ENCODE data around the gene KIF1B.
"Not testable (repeated sequence)": the region's sequence is repeated elsewhere in the genome, so short reads cannot be mapped to it uniquely, and the experiment has no call there.

The KIF1B gene

GRCh38 chr1:10328180-10328963 is 118.0 kb downstream of the KIF1B start:
- no peak for DNase-seq (ENCODE audit: low read depth)

- DNase-seq (ENCODE audit: low read depth), result no peak
Measured at GRCh38 chr1:10337436-10337835, 127.1 kb downstream of the KIF1B start.

GRCh38 chr1:10338047-10338446 is 127.7 kb downstream of the KIF1B start:
- no peak for DNase-seq (ENCODE audit: low read depth)

- no peak for DNase-seq (ENCODE audit: low read depth)
Measured at GRCh38 chr1:10338611-10339010, 128.2 kb downstream of the KIF1B start.

- DNase-seq (ENCODE audit: low read depth), result no peak
Measured at GRCh38 chr1:10339036-10339567, 128.7 kb downstream of the KIF1B start.

GRCh38 chr1:10339815-10340214 is 129.4 kb downstream of the KIF1B start:
- DNase-seq (ENCODE audit: low read depth), result peak; percentile 49

GRCh38 chr1:10340930-10341590 is 130.7 kb downstream of the KIF1B start:
- DNase-seq (ENCODE audit: low read depth), result no peak

GRCh38 chr1:10347109-10347508 is 136.7 kb downstream of the KIF1B start:
- no peak for DNase-seq (ENCODE audit: low read depth)

GRCh38 chr1:10353282-10353681 is 142.9 kb downstream of the KIF1B start:
- DNase-seq (ENCODE audit: low read depth), result no peak

- no peak for DNase-seq (ENCODE audit: low read depth)
Measured at GRCh38 chr1:10353693-10354092, 143.3 kb downstream of the KIF1B start.

GRCh38 chr1:10360045-10360444 is 149.7 kb downstream of the KIF1B start:
- DNase-seq (ENCODE audit: low read depth), result no peak

GRCh38 chr1:10361515-10361914 is 151.1 kb downstream of the KIF1B start:
- DNase-seq (ENCODE audit: low read depth), result no peak

GRCh38 chr1:10368194-10368593 is 157.8 kb downstream of the KIF1B start:
- DNase-seq (ENCODE audit: low read depth), result no peak

GRCh38 chr1:10374442-10374860 is 164.1 kb downstream of the KIF1B start:
- DNase-seq (ENCODE audit: low read depth), result no peak

- DNase-seq (ENCODE audit: low read depth), result not testable (repeated sequence)
Measured at GRCh38 chr1:10377365-10378029, 167.1 kb downstream of the KIF1B start.

GRCh38 chr1:10378081-10378841 is 167.9 kb downstream of the KIF1B start:
- peak; percentile 83 for DNase-seq (ENCODE audit: low read depth)

GRCh38 chr1:10379101-10379620 is 168.8 kb downstream of the KIF1B start:
- no peak for DNase-seq (ENCODE audit: low read depth)

- no peak for DNase-seq (ENCODE audit: low read depth)
Measured at GRCh38 chr1:10379676-10380075, 169.3 kb downstream of the KIF1B start.

GRCh38 chr1:10380594-10381275 is 170.4 kb downstream of the KIF1B start:
- peak; percentile 86 for DNase-seq (ENCODE audit: low read depth)

GRCh38 chr1:10383630-10384029 is 173.3 kb downstream of the KIF1B start:
- DNase-seq (ENCODE audit: low read depth), result no peak

- DNase-seq (ENCODE audit: low read depth), result no peak
Measured at GRCh38 chr1:10384219-10384618, 173.8 kb downstream of the KIF1B start.
